NCI-H226 (cell line): Measurements from ENCODE around the gene PUSL1.
A peak's percentile ranks its signal among the peaks of the same experiment; 100 is the strongest.

ENCODE experiments used
- DNase-seq: peaks from one replicate; pipeline ENCODE4 v3.0.0-alpha.2; 2015

PUSL1 gene

DNA sequence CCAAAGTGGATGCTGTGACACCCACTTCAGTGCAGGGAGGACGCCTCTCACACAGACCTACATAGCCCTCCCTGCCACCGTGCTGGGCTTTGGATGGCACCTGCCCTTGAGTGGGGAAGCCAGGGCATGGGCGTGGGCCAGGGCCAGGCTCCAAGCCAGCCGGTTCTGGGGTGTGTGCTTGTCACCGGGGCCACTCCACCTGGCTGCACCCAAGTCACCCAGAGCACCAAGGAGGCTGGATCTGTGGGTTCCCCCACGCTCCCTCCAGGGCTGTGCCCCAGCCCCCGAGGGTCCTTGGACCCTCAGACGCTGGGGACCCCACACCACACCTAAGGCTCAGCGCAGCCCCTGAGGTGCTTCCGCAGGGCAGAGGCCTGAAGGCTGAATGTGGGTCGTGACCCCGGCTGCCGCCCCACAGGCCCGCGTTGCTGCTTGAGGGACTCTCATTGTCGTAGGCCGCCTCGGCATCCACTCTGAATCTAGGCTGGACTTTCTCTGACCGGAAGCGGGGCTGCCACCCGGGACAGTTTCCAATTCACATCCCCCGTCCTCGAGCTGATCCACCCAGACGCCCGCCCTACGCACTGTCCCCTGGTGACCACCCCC, 48.5 kb downstream of the PUSL1 start:
- no peak for DNase-seq

GRCh38 chr1:1357871-1358432, 49.6 kb downstream of the PUSL1 start:
- DNase-seq = no peak

DNA sequence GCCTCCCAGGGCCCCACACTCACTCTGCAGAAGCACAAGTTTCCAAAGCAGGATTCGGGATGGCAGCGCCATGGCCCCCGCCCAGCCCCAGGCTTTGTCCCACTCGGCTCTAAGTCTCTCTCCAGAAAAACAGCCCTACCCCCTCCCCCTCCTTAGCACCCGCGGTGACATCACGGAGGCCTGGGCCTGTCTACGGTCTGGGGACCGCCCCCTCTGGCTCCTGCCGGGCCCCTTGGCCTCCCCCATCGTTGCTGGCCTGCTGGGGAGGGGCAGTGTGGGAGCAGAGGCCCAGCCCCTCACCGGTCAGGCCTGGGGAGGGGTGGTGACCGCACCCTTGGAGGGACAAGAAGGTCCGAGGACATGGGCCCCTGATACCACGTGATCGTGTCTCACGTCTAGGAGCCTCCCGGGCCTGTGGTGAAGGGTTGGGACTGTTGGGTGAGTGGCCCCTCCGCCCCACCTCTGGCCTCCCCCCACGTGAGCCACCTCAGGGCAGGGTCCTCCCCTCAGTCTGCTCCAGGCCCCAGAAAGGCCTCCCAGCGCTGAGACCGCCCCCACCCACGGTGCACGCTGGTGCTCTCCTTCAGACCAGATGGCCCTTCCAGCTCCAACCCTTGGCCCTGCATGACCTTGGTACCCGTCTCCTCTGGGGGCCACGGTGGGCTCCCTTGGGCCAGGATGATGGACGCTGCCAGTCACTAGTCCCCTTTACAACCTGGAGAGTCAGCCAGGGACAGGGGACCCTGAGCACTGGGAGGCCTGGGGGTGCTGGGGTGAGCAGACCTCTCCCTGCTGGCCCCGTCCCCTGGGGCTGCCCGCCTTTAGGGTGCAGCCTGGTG, 50.3 kb downstream of the PUSL1 start, which contains the start of gene MXRA8:
TSS of gene MXRA8 (minus strand) at position 123 of the 839 bp plus-strand sequence. CDS start at position 72, 51 bp downstream.
- DNase-seq = no peak

GRCh38 chr1:1359308-1359663, 50.9 kb downstream of the PUSL1 start:
- no peak for DNase-seq

- no peak for DNase-seq
These were observed 51.5 kb downstream of the PUSL1 start for GRCh38 chr1:1359664-1360468.

DNA sequence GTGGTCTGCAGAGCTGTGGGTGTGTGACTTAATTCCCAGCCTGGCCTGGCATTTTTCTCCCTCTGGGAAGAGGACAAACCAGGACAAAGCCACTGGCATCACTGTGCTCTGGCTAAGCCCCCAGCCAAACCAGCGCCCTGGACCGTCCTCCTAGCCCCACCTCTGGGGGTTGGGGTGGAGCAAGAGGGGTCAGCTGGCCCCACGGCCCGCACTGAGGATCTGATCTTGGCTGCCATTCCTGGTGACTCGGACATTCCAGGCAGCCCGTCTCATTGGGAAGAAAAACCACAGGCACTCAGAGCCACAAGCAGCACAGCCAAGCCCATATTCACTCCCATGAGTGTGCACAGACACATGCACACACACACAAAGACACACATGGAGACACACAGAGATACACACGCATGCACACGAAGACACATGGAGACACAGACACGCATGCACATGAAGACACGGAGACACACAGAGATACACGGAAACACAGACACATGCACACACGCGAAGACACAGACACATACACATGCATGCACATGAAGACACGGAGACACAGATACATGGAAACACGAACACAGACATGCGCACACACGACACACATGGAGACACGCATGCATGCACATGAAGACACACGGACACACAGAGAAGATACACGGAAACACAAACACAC, 52.2 kb downstream of the PUSL1 start:
- peak; percentile 88 for DNase-seq
